NT2/D1 (cell line): Measurements from ENCODE around the gene NOC3L.
A peak's percentile ranks its signal among the peaks of the same experiment; 100 is the strongest.

Experiments used
- DNase-seq: peaks from one replicate; pipeline ENCODE4 v3.0.0-alpha.2; 2011; ENCODE audit warnings: low read depth, low spot score
- H3K27me3 ChIP-seq: 2 replicates; pipeline ENCODE4 v1.6.0; 2011; ENCODE audit warnings: mild to moderate bottlenecking; ENCODE audit not compliant: insufficient read length, insufficient read depth
- H3K36me3 ChIP-seq: 2 replicates; pipeline ENCODE4 v1.6.1; 2011; ENCODE audit warnings: mild to moderate bottlenecking, low read length, mixed read lengths; ENCODE audit not compliant: insufficient read depth, insufficient read length
- H3K4me1 ChIP-seq: 2 replicates; pipeline ENCODE4 v1.5.1; 2011; ENCODE audit not compliant: insufficient read depth, insufficient read length
- H3K4me3 ChIP-seq: 2 replicates; pipeline ENCODE4 v1.5.1; 2011; ENCODE audit warnings: low read depth; ENCODE audit not compliant: insufficient read length
- H3K9ac ChIP-seq: 2 replicates; pipeline ENCODE4 v1.6.0; 2011; ENCODE audit warnings: low read depth; ENCODE audit not compliant: insufficient read length
- H3K9me3 ChIP-seq: 2 replicates; pipeline ENCODE4 v1.5.1; 2011; ENCODE audit warnings: mild to moderate bottlenecking, low read length; ENCODE audit not compliant: insufficient read depth
- SUZ12 ChIP-seq: IDR thresholded peaks from 2 replicates; pipeline ENCODE4 v1.6.1; 2011; ENCODE audit not compliant: insufficient read length, insufficient read depth; ENCODE audit errors: extremely low read depth
- YY1 ChIP-seq: IDR thresholded peaks from 2 replicates; pipeline ENCODE4 v1.6.1; 2011; ENCODE audit not compliant: insufficient read length, insufficient read depth
- ZNF274 ChIP-seq: IDR thresholded peaks from 2 replicates; pipeline ENCODE4 v1.6.1; 2011; ENCODE audit warnings: mild to moderate bottlenecking, low read depth, low read length

Gene NOC3L

DNA sequence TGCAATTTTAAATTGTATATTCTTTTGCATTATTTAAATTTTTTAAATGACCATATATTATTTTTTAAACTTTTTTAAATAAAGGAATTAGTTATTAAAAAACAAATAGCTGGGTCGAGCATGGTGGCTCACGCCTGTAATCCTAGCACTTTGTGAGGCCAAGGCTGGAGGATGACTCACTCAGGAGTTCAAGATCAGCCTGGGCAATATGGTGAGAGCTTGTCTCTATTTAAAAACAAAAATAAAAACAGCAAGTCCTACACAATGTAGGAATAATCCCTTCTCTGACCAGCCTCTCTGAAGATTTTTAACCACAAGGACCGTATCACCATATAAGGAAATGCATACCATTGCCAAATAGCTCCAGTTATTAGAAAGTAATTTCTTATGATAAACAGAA is 19.6 kb downstream of the NOC3L start:
- Histone ChIP-seq H3K4me3 (no peak overlapping the region), H3K36me3 (peaks cover 82% of the 10 kb centered on the region), H3K4me1 (no peaks in the 10 kb centered on the region), H3K27me3 (no peaks in the 10 kb centered on the region), H3K9me3 (no peaks in the 10 kb centered on the region), H3K9ac (no peak overlapping the region)
- TF ChIP-seq YY1 = no peak
- no peak for TF ChIP-seq SUZ12
- TF ChIP-seq ZNF274 = no peak
- no peak for DNase-seq

DNA sequence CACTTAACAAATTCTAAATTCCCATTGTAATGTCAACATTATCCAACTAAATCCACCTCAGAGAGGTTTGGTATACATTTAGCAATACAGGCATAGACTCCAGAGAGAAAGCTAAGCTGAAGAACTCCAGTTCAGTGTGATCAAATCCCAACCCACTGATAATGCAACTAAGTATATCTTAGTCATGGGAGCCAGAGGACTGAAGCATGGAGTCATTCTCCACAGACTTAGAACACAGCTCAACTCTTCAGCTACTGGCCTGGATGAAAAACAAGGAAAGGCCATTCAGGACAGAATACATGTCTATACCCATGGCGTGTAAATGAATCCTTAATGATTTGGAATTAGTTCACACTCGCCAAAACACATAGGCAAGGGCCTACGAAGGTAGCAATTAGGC is 27.9 kb downstream of the NOC3L start:
- H3K4me3 ChIP-seq = no peak overlapping the region
- no peaks in the 10 kb centered on the region for H3K27me3 ChIP-seq
- TF ChIP-seq YY1 (no peak), ZNF274 (no peak), SUZ12 (no peak)
- no peaks in the 10 kb centered on the region for H3K9me3 ChIP-seq
- H3K9ac ChIP-seq = no peak overlapping the region
- no peak for DNase-seq
- peaks cover 81% of the 10 kb centered on the region for H3K36me3 ChIP-seq
- H3K4me1 ChIP-seq = no peaks in the 10 kb centered on the region

DNA sequence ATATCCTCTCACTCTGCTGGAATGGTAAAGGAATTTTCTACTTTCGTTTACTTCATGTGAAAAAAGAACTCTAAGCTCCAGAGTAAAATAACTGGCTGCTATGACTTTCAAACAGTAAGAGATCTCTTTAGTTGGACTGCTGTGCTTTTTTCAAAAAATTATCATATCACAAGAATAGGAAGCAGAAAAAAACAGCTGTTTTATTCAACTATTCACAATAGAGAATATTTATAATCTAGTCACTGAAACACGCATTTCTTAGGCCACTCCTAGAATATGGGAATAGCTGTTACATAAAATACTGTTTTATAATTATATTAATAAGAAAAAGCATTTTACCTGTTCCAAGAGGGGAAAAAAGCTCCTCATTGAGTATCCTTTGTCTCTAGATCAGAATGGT is 29.7 kb downstream of the NOC3L start:
- no peak for DNase-seq
- Histone ChIP-seq H3K9ac (no peak overlapping the region), H3K27me3 (no peaks in the 10 kb centered on the region), H3K36me3 (peaks cover 76% of the 10 kb centered on the region), H3K9me3 (no peaks in the 10 kb centered on the region), H3K4me3 (no peak overlapping the region), H3K4me1 (no peaks in the 10 kb centered on the region)
- TF ChIP-seq ZNF274 = no peak
- no peak for TF ChIP-seq YY1
- no peak for TF ChIP-seq SUZ12

DNA sequence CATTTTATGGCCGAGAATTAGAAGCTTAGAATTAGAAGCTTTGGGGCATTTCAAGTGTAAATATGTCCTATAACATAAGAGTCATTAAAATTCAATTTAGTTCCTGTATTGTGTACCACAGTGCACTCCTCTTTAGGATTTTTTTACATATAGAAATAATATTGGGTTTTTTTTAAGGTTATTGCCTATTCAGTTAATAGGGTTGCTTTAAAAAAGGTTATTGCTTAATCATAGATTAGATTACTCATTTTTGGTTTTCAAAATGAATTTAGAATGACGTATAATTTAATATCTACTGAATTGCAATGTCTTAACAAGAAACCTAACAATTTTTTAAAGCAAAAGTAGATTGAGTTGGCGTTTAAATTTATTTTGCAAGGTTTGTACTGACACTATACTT is 34.1 kb downstream of the NOC3L start:
- TF ChIP-seq YY1 (no peak), ZNF274 (no peak)
- Histone ChIP-seq H3K9me3 (no peaks in the 10 kb centered on the region), H3K36me3 (peaks cover 70% of the 10 kb centered on the region), H3K9ac (no peak overlapping the region), H3K4me1 (no peaks in the 10 kb centered on the region), H3K27me3 (no peaks in the 10 kb centered on the region), H3K4me3 (no peak overlapping the region)
- DNase-seq = no peak

DNA sequence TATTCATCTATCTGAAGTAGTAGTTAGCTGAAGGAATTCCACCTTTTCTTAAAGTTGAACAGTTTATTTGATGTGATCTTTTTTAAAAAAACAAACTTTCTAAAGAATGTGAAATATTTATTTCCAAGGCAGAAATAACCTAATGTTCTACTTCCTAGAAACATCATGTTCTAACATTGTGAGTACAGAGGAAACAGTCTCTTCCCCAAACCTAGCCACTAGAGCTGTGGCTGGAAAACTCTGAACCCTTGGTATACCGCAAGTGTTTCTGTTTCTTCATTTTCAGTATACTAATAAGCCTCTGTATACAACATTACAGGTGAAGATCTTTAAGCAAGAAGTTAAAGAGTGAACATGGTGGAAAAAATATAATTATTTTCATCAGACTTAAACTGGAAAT is 35.1 kb downstream of the NOC3L start:
- Histone ChIP-seq H3K4me3 (no peak overlapping the region), H3K9ac (no peak overlapping the region), H3K9me3 (no peaks in the 10 kb centered on the region), H3K4me1 (no peaks in the 10 kb centered on the region), H3K36me3 (peaks cover 71% of the 10 kb centered on the region), H3K27me3 (no peaks in the 10 kb centered on the region)
- TF ChIP-seq ZNF274 = no peak
- no peak for TF ChIP-seq SUZ12
- TF ChIP-seq YY1 = no peak
- DNase-seq = no peak

DNA sequence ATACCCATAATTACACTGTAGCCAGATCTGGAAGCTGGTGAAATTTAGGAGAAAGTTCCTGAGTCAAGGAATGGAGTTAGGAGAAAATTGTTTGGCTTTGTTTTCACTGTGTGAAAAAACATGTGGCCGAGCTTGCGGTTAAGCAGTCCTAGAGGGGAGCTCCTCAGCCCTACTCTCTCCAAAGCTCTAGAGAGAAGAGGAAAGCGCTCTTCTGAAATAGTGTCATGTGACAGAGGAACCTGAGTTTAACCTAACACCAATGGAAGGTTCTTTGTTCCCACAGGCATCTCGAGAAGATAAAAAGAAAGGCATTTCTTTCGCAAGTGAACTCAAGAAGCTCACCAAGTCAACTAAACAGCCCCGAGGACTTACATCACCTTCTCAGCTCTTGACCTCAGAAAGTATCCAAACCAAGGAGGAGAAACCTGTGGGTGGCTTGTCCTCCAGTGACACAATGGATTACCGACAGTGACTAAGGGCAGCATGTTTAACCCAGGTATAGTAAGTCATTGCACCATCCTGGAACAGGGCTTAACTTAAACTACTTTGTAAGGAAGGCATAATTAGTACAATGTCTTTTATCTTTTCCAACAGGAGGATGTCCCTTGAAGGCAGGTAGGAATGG is 38.0 kb downstream of the NOC3L start:
- Histone ChIP-seq H3K36me3 (peaks cover 61% of the 10 kb centered on the region), H3K9ac (no peak overlapping the region), H3K4me3 (no peak overlapping the region), H3K9me3 (no peaks in the 10 kb centered on the region), H3K27me3 (no peaks in the 10 kb centered on the region), H3K4me1 (no peaks in the 10 kb centered on the region)
- no peak for DNase-seq
- TF ChIP-seq SUZ12 (no peak), ZNF274 (no peak), YY1 (no peak)

DNA sequence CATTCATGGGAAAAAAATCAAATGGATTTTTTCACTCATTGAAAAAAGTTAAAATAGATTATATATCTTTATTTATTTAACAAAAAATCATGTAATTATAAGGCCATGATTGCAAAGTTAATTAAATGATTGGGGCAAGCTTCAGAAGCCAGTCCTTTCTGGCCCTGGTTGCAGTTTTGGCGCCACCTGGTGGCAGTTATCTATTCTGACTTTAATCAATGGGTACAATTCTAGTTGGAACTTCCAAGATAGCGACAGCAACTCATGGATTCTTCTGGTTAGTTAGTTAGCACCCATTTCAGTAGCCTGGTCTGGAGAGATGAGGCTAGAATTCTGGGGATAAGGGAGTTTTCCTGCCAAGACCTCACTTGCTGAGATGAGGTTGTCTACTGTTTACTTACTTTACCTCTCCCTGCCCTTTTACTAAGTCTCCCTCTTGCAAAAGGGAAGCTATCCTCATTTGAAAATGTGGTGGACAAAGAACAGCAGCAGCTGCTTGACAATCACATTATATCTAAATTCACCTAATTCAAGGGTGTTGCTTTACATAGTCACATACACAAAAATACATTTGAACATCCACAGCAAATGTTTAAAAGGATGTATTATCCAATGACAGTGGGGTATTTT is 42.3 kb downstream of the NOC3L start:
- H3K27me3 ChIP-seq = no peaks in the 10 kb centered on the region
- H3K9ac ChIP-seq = no peak overlapping the region
- TF ChIP-seq YY1 = no peak
- no peak for TF ChIP-seq SUZ12
- no peak for TF ChIP-seq ZNF274
- DNase-seq = peak; percentile 49
- no peaks in the 10 kb centered on the region for H3K9me3 ChIP-seq
- H3K4me1 ChIP-seq = no peaks in the 10 kb centered on the region
- peaks cover 30% of the 10 kb centered on the region for H3K36me3 ChIP-seq
- H3K4me3 ChIP-seq = no peak overlapping the region
